GM21825 (cell line): ENCODE data around the gene DNAJB4.
"Not testable (repeated sequence)": the region's sequence is repeated elsewhere in the genome, so short reads cannot be mapped to it uniquely, and the experiment has no call there.

Source experiments
- ATAC-seq: cut with Tn5 transposase; IDR thresholded peaks from one replicate; pipeline ENCODE4 v1.9.1; 2021; ENCODE audit warnings: mild to moderate bottlenecking, moderate library complexity; ENCODE audit not compliant: unreplicated experiment

Gene DNAJB4

GRCh38 chr1:78061825-78062523 is 57.2 kb downstream of the DNAJB4 start:
- ATAC-seq = no peak

GRCh38 chr1:78064886-78065285 is 60.1 kb downstream of the DNAJB4 start:
- not testable (repeated sequence) for ATAC-seq
